Measurements from ENCODE around the gene EDEM2. TPM values are rescaled to one million over a fixed set of nuclear protein-coding genes. Genes with fewer than 3 reads are reported as not detected.
"Not testable (repeated sequence)": the region's sequence is repeated elsewhere in the genome, so short reads cannot be mapped to it uniquely, and the experiment has no call there.

Gene EDEM2
- total RNA-seq, 1 donor from 2014 or later, result 11.5 TPM

GRCh38 chr20:35171753-35172433 is 24.8 kb upstream of the EDEM2 start, which contains the start of gene PROCR:
PROCR (plus strand) TSS chr20:35172072; CDS start chr20:35172155, 83 bp downstream.
- peak; percentile 92 for DNase-seq (ENCODE audit: low spot score)
- intact Hi-C loops (cut with DNase I), result no loop called here

GRCh38 chr20:35171438-35171752 is 24.3 kb upstream of the EDEM2 start:
- intact Hi-C loops (cut with DNase I), result no loop called here
- no peak for DNase-seq (ENCODE audit: low spot score)

GRCh38 chr20:35168701-35169409 is 21.7 kb upstream of the EDEM2 start:
- intact Hi-C loops (cut with DNase I); DNase-seq (ENCODE audit: low spot score): not testable (repeated sequence)

GRCh38 chr20:35167787-35168186 is 20.7 kb upstream of the EDEM2 start:
- no peak for DNase-seq (ENCODE audit: low spot score)
- intact Hi-C loops (cut with DNase I), result no loop called here

DNA sequence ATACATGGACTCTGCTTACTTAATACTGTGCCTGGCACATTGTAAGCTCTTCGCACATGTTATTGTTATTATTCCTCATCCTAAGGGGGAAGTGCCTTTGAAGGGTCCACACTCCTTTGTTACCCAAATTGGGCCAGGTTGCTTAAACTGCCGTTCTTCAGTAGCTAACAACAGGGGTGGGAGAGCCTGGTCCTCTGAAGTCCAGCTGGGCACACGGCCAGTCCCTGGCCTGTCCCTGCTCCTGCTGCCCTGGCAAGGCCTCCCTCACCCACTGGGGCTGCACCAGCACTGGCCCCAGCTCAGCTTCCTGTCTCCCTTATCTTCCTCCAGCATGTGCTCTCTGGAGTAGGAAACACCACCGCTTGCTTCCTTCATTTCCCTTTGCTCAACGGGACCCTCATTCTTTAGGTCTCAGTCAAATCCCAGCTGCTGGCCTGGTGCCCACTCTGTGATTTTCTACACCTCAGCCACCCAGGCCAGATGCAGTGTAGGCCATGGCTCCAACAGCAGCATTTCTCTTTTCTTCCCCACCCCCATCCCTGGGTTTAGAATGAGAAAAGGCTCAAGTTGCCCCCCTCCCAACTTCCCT is 19.2 kb upstream of the EDEM2 start:
- intact Hi-C loops (cut with DNase I), result no loop called here

DNA sequence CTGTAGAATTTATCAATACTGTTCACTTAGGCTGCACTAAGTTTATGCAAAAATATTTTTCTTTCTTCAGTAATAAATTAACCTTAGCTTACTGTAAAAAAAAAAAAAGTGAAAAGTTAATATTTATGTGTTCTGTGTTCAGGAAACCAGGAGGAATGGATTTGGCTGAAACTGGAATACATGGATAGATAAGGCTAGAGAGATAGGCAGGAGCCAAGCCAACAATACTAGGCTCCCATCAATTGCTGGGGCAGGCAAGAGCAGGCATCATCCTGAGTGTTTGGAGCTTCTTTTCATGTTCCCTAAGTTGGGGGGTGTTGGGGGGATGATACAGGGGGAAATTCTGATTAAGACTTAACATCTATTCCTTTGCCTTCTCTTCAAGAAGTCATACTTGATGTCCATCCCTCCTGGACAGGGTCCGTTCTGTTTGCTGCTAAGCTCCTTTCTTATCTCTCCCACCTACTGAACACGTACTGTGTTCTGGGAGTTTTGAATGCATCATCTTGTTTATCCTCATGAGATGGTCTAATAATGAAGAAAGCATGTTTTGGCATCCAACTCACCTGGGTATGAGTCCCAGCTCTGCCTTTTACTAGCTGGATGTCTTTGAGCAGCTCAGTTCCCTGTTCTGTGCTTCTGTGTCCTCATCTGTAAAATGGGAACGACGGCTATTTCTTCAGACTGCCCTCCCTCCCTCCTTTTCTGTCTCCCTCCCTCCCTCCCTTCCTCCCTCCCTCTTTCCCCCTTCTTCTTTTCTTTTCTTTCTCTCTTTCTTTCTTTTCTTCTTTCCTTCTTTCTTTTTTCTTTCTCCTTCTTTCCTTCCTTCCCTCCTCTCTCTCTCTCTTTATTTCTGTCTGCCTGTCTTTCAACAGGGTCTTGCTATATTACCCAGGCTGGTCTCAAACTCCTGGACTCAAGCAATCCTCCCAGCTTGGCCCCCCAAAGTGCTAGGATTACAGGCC is 18.4 kb upstream of the EDEM2 start:
- DNase-seq (ENCODE audit: low spot score), result no peak
- intact Hi-C loops (cut with DNase I), result no loop called here

More for the DNA sequence above, 19.2 kb upstream of the EDEM2 start:
- no peak for DNase-seq (ENCODE audit: low spot score)

- intact Hi-C loops (cut with DNase I); DNase-seq (ENCODE audit: low spot score): not testable (repeated sequence)
Measured at GRCh38 chr20:35164531-35164930, 17.4 kb upstream of the EDEM2 start.

DNA sequence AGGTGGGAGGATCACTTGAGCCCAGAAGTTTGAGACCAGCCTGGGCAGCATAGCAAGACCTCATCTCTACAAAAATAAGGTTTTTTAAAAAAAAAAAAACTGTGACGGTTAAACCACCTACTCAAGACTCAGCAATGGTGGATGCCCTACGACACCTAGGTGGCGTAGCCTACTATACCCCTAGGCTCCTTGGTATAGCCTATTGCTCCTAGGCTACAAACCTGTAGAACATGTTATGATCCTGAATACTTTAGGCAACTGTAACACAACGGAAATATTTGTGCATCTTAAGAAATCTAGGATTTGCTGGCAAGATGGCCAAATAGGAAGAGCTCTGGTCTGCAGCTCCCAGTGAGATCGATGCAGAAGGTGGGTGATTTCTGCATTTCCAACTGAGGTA is 13.2 kb upstream of the EDEM2 start:
- intact Hi-C loops (cut with DNase I), result not testable (repeated sequence)

DNA sequence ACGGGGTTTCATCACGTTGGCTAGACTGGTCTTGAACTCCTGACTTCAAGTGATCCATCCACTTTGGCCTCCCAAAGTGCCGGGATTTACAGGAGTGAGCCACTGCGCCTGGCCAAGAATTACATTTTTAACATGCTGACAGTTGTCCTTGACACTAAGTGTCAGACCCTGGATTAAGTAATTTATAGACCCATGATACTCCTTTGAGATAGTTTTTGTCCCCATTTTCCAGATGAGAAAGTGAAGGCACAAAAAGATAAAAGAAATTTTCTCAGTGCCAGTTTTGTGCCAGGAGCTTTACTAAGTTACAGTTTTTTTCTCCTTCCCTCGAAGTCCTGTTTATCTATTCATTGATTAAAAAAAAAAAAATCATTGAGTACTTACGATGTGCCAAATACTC is 9.8 kb upstream of the EDEM2 start:
- intact Hi-C loops (cut with DNase I), result no loop called here

More for the DNA sequence above, 13.2 kb upstream of the EDEM2 start:
- not testable (repeated sequence) for DNase-seq (ENCODE audit: low spot score)

DNA sequence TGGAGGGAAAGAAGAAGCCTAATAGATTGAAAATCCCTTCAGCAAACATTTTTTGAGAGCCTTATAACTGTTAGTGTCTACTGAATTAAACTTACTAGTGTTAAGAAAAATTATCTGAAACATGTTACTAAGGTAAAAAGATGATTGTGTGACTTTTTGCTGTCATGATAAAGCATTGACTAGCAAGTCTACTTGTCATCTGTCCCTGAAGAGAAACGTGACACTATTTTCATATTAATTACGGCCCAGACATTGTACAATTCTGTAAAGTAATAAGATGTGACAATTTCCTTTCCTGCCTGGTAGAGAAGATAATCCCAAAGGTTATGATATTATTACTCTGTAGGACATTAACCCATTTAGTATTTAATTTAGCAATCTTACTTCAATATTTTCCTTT is 8.8 kb upstream of the EDEM2 start:
- intact Hi-C loops (cut with DNase I), result no loop called here
- no peak for DNase-seq (ENCODE audit: low spot score)

More for the DNA sequence above, 9.8 kb upstream of the EDEM2 start:
- no peak for DNase-seq (ENCODE audit: low spot score)

DNA sequence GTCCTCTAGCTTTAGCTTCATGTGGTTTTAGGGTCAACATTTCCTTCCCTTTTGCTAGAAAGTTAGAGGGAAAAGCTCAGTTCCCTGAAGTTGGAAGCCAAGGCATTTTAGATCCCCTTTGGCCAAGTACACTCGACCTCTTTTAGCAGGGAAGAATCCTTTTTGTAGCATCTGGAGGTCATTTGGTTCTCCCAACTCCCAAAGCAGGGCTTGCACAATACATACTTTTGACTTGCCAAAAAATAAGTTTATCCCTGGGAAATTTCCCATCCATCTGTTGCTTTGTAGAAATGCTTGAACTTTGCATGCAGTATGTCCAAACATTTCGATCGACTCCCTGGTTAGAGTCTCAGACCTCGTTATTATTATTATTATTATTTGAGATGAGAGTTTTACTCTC is 4.6 kb upstream of the EDEM2 start:
- DNase-seq (ENCODE audit: low spot score), result no peak
- intact Hi-C loops (cut with DNase I), result no loop called here

DNA sequence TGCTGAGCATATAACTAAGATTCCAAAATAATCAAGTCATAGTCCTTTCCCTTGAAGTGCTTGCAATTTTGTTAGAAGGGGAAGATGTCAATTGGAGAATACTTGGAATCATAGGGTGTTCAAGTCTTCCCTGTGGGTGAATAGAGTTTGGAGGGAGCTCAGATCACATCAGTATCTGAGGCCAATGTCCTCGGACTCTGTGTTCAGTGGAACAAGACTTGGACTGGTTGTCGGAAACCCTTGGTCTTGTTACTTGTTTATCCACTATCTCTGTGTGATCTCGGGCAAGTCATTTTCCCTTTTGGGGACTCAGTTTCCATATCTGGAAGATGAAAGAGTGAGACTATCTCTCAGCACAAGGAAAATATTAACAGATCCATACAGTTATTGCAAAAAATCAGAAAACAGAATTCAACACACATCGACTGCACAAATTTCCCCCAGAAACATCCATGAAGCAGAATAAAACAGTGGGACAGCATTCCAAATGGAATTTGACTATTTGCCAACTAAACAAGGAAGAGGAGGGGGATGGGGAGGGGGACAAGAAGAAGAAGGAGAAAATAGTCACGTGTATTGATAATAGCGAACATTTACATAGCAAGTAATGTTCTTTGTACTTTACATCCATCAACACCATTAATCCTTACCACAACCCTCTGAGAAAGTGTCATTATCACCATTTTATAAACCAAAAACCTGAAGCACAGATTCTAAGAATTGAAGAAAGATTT is 3.9 kb upstream of the EDEM2 start:
- DNase-seq (ENCODE audit: low spot score), result no peak
- intact Hi-C loops (cut with DNase I), result no loop called here

GRCh38 chr20:35147575-35148071 is 487 bp upstream of the EDEM2 start:
- DNase-seq (ENCODE audit: low spot score); intact Hi-C loops (cut with DNase I): not testable (repeated sequence)

DNA sequence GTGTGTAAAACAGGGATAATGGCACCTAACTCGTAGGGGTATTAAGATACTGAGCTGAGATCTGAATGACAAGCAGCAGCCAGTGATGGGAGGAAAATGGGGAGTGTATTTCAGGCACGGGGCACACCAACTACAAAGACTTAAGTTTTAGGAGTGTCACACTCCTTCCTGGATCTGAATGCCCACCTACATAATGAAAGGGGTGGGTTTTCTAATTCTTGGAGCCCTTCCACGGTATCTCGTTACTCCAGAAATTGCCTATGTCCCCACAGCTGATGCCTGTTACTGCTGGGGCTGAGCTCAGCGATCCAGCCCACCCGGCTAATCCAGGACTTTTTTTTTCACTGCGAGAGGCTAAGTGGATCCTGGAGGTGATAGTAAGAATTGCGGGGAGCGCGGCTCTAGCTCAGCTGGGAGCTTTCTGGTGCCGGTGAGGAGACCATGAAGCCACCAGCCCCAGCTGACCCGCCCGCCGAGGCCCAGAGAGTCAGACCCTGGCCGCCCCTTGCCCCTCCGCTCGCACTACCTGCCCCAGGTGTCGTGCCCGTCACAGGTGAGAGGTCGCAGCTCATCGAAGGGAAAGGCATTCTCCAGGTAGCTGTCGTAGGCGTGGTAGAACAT is 727 bp downstream of the EDEM2 start:
- intact Hi-C loops (cut with DNase I), result no loop called here
- DNase-seq (ENCODE audit: low spot score), result no peak

DNA sequence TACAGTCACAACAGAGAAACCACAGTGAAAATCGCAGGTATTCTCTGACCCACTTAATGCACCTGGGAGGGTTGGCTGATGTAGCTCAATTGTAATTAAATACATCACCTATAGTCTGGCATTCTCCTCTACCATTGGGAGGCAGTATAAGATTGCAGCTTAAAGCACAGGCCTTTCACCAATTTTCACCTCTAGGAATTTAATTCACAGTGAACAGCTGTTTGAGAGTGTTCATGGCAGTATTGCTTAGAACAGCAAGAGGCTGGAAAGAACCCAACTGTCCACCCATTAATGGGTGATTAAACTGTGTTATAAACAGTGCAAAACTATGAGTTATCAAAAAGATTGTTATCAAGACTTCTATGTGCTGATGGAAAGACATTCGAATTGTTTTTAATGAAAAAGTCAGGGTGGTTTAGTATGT is 2.0 kb downstream of the EDEM2 start:
- intact Hi-C loops (cut with DNase I), result loop anchor here (1.0 to 2.0 kb wide), 2 partner anchors 63 to 124 kb away; no protein-coding TSS in a partner anchor
- DNase-seq (ENCODE audit: low spot score), result no peak

GRCh38 chr20:35144694-35145093 is 2.4 kb downstream of the EDEM2 start:
- intact Hi-C loops (cut with DNase I), result loop anchor here (1.0 to 2.0 kb wide), 2 partner anchors 64 to 124 kb away; no protein-coding TSS in a partner anchor
- DNase-seq (ENCODE audit: low spot score), result no peak

DNA sequence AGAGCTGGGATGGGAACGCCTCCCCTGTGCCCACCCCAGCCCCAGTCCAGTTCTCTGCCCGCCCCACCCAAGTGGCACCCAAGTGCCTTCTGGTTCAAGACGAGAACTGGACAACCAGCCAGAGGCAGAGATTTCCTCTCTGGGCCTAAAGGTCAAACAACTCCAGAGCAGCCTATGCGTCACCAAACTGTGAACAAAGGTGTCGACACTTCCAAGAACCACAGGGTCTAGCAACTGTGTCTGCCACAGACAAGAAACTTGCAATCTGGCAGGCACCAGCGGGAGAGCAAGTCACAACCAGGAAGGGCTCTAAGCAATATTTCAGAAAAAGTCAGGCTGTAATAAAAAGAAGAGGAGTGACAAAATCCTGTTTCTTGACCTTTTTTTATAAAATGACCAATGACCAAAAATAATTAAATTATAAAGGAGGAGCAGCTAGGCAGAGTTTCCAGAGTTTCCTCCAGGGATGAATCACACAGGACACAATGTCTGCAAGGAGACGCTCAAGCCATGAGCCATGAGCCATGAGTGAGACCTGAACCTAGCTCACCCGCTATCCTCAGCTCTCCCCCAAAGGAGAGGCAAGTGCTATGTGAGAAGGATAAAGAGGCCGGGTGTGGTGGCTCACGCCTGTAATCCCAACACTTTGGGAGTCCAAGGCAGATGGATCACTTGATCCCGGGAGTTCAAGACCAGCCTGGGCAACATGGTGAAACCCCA is 11.1 kb downstream of the EDEM2 start:
- DNase-seq (ENCODE audit: low spot score), result no peak
- intact Hi-C loops (cut with DNase I), result no loop called here

- DNase-seq (ENCODE audit: low spot score), result no peak
- intact Hi-C loops (cut with DNase I), result no loop called here
Measured at GRCh38 chr20:35134880-35135279, 12.3 kb downstream of the EDEM2 start.
